ENCODE measurements around the gene CEP112. TPM values are rescaled to one million over a fixed set of nuclear protein-coding genes. Genes with fewer than 3 reads are reported as not detected.
A peak's percentile ranks its signal among the peaks of the same experiment; 100 is the strongest.

CEP112 gene
- total RNA-seq, 1 experiment from 2014 or later, result 1.3 TPM

GRCh38 chr17:65933290-65933689 lies 258.6 kb downstream of the CEP112 start:
- DNase-seq (ENCODE audit: low spot score), result no peak

- DNase-seq (ENCODE audit: low spot score), result no peak
Measured at GRCh38 chr17:65931246-65932149, 260.4 kb downstream of the CEP112 start.

- no peak for DNase-seq (ENCODE audit: low spot score)
Measured at GRCh38 chr17:65930140-65930730, 261.7 kb downstream of the CEP112 start.

GRCh38 chr17:65926599-65926998 lies 265.3 kb downstream of the CEP112 start:
- no peak for DNase-seq (ENCODE audit: low spot score)

- no peak for DNase-seq (ENCODE audit: low spot score)
Measured at GRCh38 chr17:65925606-65926307, 266.2 kb downstream of the CEP112 start.

GRCh38 chr17:65920996-65921395 lies 270.9 kb downstream of the CEP112 start:
- DNase-seq (ENCODE audit: low spot score), result no peak

- no peak for DNase-seq (ENCODE audit: low spot score)
Measured at GRCh38 chr17:65918916-65919315, 273.0 kb downstream of the CEP112 start.

GRCh38 chr17:65918500-65918899 lies 273.4 kb downstream of the CEP112 start:
- DNase-seq (ENCODE audit: low spot score), result no peak

- peak; percentile 29 for DNase-seq (ENCODE audit: low spot score)
Measured at GRCh38 chr17:65917560-65917959, 274.4 kb downstream of the CEP112 start.

- no peak for DNase-seq (ENCODE audit: low spot score)
Measured at GRCh38 chr17:65916425-65916824, 275.5 kb downstream of the CEP112 start.

GRCh38 chr17:65914784-65915342 lies 277.1 kb downstream of the CEP112 start:
- no peak for DNase-seq (ENCODE audit: low spot score)

- no peak for DNase-seq (ENCODE audit: low spot score)
Measured at GRCh38 chr17:65913326-65913850, 278.5 kb downstream of the CEP112 start.

- DNase-seq (ENCODE audit: low spot score), result no peak
Measured at GRCh38 chr17:65910836-65911235, 281.1 kb downstream of the CEP112 start.

GRCh38 chr17:65902831-65903522 lies 289.0 kb downstream of the CEP112 start:
- no peak for DNase-seq (ENCODE audit: low spot score)

GRCh38 chr17:65902155-65902554 lies 289.8 kb downstream of the CEP112 start:
- no peak for DNase-seq (ENCODE audit: low spot score)

GRCh38 chr17:65901394-65901793 lies 290.5 kb downstream of the CEP112 start:
- DNase-seq (ENCODE audit: low spot score), result no peak

- DNase-seq (ENCODE audit: low spot score), result no peak
Measured at GRCh38 chr17:65900216-65900615, 291.7 kb downstream of the CEP112 start.

GRCh38 chr17:65898651-65899050 lies 293.3 kb downstream of the CEP112 start:
- DNase-seq (ENCODE audit: low spot score), result no peak

- no peak for DNase-seq (ENCODE audit: low spot score)
Measured at GRCh38 chr17:65896889-65897288, 295.0 kb downstream of the CEP112 start.

GRCh38 chr17:65895969-65896368 lies 296.0 kb downstream of the CEP112 start:
- no peak for DNase-seq (ENCODE audit: low spot score)

GRCh38 chr17:65893692-65894279 lies 298.1 kb downstream of the CEP112 start:
- no peak for DNase-seq (ENCODE audit: low spot score)
